ENCODE data around the gene FAM76A.

- TF ChIP-seq TAF1 (IDR thresholded peaks at IDR 0.05; ENCODE audit: low read depth, low read length), result no peak
- no peak for TF ChIP-seq PAX5 (IDR thresholded peaks at IDR 0.05; ENCODE audit: insufficient read depth, low read length, severe bottlenecking)
These were observed 794 bp upstream of the FAM76A start for GRCh38 chr1:27724961-27725373.

All from GM12891 (cell line).